KOPT-K1 (cell line): ENCODE measurements around the gene EEF1AKMT4.

Experiments used
- H3K27ac ChIP-seq: fragments of 200-600 bp; sonication (generic); 2 replicates; pipeline ENCODE4 v1.5.1; 2016; ENCODE audit warnings: antibody characterized with exemption, mild to moderate bottlenecking, low read depth, low read length; ENCODE audit not compliant: poor library complexity, severe bottlenecking
- H3K36me3 ChIP-seq: fragments of 200-600 bp; sonication (generic); 2 replicates; pipeline ENCODE4 v1.5.1; 2017; ENCODE audit warnings: antibody characterized with exemption, mild to moderate bottlenecking, low read length, moderate library complexity; ENCODE audit not compliant: insufficient read depth
- H3K9me3 ChIP-seq: fragments of 200-600 bp; sonication (generic); 2 replicates; pipeline ENCODE4 v1.5.1; 2017; ENCODE audit warnings: antibody characterized with exemption, low read length, mild to moderate bottlenecking; ENCODE audit not compliant: insufficient read depth, poor library complexity, severe bottlenecking

The EEF1AKMT4 gene

DNA sequence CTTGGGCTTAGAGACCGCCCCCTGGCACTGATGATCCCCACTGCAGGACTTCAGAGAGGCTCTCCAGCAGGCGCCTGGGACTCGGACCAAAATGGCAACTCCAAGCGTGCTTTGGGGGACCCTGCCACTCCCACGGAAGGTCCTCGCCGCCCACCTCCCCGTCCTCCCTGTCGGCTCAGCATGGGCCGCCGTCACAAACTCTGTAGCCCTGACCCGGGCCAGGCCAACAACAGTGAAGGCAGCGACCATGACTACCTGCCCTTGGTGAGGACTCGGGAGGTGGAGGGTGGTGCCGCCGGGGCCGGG is 8.4 kb upstream of the EEF1AKMT4 start:
- H3K36me3 ChIP-seq: peaks cover 49% of the 10 kb centered on the region
- no peaks in the 10 kb centered on the region for H3K9me3 ChIP-seq
- no peak overlapping the region for H3K27ac ChIP-seq

DNA sequence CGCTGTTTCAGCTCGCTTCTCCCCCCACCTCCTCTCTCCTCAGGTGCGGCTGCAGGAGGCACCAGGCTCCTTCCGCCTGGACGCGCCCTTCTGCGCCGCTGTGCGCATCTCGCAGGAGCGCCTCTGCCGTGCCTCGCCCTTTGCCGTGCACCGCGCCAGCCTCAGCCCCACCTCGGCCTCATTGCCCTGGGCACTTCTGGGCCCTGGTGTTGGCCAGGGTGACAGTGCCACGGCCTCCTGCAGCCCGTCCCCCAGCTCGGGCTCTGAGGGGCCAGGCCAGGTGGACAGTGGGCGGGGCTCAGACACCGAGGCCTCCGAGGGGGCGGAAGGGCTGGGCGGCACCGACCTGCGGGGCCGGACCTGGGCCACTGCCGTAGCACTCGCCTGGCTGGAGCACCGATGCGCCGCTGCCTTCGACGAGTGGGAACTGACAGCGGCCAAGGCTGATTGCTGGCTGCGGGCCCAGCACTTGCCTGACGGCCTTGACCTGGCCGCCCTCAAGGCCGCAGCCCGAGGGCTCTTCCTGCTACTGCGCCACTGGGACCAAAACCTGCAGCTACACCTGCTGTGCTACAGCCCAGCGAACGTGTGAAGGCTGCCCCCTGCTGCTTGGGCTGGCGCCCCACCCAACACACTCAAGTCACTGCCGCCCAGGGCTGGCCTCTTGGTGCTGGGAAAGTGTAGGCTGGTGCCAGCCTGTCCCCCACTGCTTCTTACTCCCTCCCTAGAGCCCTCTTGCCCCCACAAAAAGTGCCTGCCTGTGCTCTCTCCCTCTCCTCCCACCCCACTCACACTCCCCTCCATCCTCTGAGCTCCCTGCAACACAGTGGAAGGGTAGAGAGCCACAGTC is 7.8 kb upstream of the EEF1AKMT4 start:
- Histone ChIP-seq H3K36me3 (peaks cover 51% of the 10 kb centered on the region), H3K27ac (no peak overlapping the region), H3K9me3 (no peaks in the 10 kb centered on the region)

DNA sequence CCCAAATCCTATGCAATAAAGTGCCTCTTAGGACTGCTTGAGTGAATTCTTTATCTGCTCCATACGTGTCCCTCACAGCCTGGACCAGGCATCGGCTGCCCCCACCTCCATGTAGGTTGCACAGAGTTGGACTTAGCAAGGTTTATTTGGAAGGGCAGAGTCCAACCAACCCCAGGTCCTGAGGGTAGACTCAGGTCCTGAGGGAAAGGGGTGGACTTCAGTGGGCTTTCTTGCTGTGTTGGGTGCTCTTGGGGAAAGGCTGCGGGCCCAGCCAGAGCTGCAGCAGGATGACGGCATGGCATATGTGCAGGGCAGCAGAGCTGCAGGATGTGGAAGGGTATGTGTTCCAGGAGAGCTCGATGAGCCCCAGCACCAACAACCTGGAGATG is 7.2 kb upstream of the EEF1AKMT4 start:
- no peaks in the 10 kb centered on the region for H3K9me3 ChIP-seq
- peaks cover 51% of the 10 kb centered on the region for H3K36me3 ChIP-seq
- no peak overlapping the region for H3K27ac ChIP-seq

DNA sequence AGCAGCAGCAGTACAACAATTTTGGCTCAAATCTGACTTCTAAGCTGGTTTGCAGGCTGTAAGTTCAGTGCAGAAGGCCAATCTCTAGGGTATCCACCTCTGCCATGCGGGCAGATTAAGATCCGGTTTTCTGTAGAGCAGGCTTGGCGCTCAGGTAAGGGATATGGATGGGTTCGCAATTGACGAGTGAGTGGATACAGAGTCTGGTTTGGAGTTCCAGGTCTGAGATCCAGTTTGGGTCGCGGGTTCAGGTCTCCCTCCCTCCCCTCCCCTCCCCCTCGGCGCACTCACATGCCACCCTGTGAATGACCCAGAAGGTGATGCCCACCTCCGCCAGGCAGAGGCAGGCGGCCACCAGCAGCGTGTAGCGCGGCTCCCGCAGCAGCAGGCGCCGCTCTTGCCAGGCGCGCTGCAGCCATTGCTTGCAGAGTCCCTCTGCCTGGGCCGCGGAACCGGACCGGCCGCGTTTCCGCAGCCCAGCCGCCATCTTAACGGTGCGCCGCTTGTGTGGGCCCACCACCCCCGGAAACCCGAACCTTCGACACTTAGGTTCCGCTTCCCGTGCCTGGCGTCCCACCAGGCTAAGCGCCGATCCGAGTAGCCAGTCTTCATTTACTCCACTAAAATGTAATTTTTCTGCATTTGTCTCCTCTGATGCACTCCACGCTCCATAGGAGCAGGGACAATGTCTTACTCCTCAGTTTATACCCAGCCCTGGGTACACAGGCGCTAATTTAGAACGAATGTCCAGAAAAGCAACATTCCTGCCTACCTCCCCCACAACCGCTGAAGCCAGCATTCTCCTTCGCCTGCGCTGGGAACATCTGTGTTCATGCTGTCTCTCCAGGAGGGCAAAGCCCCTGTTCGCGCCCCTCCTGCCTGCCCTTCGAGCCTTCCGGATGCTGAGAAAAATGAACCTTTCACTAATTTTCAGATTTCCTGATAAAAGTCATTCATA is 739 bp upstream of the EEF1AKMT4 start, which contains the start of gene ALG3:
Gene ALG3 (minus strand): TSS at position 509 of the 958 bp plus-strand sequence. CDS start 22 bp downstream, at position 487.
- H3K36me3 ChIP-seq: peaks cover 26% of the 10 kb centered on the region
- no peaks in the 10 kb centered on the region for H3K9me3 ChIP-seq
- peak within 1 kb of the TSS; percentile 79 for H3K27ac ChIP-seq

DNA sequence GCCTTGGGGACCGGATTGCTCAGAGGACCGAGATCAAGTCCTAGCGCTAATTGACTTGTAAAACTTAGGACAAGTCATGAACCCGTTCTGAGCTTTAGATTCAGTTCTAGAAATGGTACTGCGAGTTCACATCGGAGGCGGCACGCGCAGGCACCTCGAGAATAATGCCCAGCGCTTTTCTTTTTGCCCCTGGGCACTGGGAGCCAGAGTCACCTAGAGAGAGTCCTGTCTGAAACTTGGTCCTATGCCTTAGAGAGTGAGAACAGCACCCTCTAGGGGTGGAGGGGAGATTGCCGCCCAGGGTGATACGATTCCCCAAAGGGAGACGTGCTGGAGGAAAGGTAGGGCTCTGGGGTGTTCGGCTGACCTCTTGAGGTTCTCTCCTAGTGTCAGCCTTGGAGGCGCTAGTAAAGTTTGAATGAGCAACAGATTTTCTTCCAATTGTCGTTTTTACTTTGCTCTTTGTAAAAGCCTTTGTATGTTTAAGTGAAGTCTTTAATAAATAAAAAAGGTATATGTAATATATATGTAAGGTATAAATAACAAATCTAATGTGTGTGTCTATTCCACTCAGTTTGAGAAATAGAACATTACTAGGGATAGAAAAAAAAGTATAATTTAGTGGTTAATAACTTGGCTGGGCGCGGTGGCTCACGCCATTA is 826 bp downstream of the EEF1AKMT4 start:
- Histone ChIP-seq H3K36me3 (peaks cover 10% of the 10 kb centered on the region), H3K9me3 (no peaks in the 10 kb centered on the region), H3K27ac (peak overlapping the region; percentile 79)

DNA sequence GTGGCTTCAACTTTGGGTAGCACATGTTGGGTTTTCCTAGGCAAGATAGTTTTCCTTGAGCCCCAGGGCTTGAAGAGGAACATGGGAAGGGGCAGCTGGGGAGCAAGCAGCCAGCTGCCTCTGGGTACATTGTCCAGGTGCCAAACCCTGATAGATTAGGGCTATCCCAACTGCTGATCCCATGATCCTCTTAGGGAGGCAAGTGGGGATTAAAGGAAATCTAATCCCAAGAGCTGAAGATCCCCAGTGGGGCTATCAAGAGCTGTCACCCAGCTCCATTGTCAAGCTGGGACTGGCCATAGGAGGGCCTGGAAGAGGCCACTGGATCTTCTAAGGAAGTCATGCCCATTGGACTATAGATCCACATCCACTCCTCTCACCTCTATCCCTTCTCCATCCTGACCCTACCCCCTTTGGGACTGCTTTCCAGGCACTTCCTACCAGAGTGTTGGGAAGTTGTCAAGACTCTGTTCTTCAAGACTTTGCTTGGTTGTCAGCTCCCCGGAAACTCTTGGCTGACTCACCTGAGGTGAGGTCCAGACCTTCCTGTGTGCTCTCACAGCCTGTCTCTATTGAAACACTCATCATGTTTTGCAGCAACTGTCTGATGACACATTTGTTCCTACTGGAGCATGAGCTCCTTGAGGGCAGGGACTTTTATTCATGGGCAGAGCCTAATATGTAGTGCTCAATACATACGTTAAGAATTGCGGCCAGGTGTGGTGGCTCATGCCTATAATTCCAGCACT is 6.0 kb downstream of the EEF1AKMT4 start:
- Histone ChIP-seq H3K27ac (no peak overlapping the region), H3K9me3 (no peaks in the 10 kb centered on the region)

DNA sequence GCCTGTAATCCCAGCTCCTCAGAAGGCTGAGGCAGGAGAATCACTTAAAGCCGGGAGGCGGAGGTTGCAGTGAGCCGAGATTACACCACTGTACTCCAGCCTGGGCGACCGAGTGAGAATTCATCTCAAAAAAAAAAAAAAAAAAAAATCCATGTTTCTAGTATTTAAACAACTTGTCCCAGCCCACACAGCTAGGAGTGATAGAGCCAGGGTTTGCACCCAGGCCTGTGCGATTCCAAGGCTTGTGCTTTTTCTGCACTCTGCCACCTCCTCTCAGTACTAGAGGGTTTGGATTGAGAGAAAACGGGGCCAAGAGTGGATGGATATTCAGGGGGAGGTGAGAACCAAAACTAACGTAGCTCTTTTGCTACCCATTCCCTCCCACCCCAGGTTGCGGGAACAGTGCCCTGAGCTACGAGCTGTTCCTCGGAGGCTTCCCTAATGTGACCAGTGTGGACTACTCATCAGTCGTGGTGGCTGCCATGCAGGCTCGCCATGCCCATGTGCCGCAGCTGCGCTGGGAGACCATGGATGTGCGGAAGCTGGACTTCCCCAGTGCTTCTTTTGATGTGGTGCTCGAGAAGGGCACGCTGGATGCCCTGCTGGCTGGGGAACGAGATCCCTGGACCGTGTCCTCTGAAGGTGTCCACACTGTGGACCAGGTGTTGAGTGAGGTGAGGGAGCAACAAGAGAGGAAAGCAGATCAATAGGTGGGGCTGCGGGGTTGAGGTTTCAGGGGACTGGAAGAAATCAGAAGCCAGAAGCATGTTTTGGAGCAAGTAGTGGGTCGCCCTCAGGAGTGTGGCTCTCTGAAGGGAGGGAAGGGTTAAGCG is 7.8 kb downstream of the EEF1AKMT4 start:
- no peaks in the 10 kb centered on the region for H3K9me3 ChIP-seq
- no peak overlapping the region for H3K27ac ChIP-seq
- H3K36me3 ChIP-seq: no peaks in the 10 kb centered on the region

More for the DNA sequence above, 6.0 kb downstream of the EEF1AKMT4 start:
- H3K36me3 ChIP-seq: no peaks in the 10 kb centered on the region

DNA sequence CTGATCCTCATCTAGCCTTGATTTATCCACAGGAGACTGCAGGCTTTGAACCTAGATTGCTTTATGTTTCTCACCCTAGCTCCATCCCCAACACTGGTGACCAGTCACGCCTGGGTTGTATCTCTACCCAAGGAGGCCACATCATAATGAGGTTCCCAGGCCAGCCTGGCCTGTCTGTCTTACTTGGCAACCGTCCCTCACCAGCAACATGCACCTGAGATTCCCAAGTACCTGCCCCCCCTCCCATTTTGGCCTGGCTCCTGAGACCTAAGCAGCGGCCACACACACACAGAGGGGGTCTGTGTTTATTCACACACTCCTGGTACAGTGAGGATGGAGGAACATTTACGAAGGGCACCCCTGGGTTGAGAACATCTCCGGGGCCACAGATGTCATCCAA is 9.5 kb downstream of the EEF1AKMT4 start:
- Histone ChIP-seq H3K9me3 (no peaks in the 10 kb centered on the region), H3K36me3 (no peaks in the 10 kb centered on the region), H3K27ac (no peak overlapping the region)

DNA sequence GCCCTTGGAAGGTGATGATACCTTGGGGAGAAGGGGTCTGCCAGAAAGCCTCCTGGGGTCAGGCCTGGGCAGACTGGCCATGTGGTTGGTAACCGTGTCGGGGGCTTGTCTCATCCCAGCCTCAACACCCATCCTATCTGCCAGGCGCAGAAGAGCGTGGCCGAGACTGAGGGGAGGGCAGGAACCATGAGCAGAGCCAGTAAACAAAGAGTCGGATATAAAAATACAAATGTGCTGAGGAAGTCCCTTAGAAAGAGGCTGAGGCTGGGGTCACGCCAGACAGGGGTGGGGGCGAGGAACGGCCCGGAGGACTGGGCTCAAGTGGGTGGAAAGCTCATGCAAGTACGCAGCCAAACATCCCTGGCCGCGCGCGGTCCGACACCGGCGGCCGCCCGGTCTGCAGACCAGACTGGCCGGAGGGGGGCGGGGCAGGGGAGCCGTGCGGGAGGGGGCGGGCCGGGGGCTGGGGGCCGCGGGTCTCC is 10.0 kb downstream of the EEF1AKMT4 start:
- H3K27ac ChIP-seq: no peak overlapping the region
- H3K36me3 ChIP-seq: no peaks in the 10 kb centered on the region
- no peaks in the 10 kb centered on the region for H3K9me3 ChIP-seq

DNA sequence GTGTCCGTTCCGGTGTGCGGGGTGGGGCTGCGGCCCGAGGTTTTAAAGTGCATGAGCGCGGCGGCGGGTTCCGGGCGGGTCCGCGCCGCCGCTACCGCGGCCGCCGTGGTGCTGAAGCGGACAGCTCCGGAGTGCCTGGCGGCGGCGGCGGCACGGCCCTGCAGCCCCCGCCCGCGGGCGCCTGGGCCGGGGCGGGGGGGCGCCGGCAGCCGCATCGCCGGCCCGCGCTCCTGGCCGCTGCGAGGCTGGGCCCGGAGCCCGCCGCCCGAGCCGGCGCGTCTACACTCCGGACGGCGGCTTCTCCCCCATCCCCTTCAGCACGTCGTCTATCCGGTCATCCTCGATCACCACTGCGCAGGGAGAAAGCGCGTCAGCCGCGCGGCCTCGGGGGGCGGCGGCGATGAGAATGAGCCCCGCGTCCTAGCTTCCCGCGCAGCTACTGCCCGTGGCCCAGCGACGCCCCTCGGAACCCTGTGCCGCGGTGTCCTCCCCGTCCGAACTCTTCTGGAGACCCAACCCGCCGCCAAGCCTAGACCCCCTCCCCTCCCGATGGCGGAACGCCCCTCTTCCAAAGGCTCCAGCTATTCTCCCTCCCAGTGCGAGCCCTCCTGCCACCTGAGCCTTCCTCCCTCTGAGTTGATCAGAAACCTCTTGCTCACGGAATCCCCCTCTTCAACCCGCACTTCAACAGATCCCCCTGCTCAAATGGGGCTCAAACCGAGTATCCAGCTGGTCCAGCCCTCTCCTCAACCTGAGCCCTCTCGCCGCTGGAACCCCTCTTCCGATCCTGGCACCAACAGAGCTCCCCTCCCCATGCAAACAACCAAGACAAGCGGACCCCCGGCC is 10.6 kb downstream of the EEF1AKMT4 start:
- Histone ChIP-seq H3K9me3 (no peaks in the 10 kb centered on the region), H3K36me3 (no peaks in the 10 kb centered on the region), H3K27ac (no peak overlapping the region)

DNA sequence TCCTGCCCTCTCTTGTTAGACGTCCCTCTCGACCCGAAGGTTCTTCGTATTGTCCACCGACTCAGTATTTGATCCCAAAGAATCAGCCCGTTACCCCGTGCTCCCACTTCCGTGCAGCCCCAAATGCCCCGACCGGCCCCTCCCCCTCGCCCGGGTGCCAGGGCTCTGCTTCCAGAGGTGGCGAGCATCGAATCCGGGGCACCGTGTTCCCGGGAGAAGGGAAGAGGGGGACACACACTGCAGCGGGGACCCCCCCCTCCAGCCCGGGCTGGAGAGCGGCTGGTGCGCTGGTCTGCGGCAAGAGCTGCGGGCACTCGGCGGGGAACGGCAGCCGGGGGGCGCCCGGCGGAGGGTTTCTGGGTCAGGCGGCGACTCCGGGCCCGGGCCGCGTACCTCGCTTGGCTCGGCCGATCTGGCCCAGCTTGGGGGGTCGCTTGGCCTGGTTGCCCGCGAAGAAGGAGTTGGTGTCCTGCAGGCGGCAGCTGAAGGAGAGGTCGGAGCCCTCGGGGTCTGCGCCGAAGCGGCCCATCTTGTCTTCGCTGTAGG is 11.3 kb downstream of the EEF1AKMT4 start:
- H3K9me3 ChIP-seq: no peaks in the 10 kb centered on the region
- no peaks in the 10 kb centered on the region for H3K36me3 ChIP-seq
- no peak overlapping the region for H3K27ac ChIP-seq

DNA sequence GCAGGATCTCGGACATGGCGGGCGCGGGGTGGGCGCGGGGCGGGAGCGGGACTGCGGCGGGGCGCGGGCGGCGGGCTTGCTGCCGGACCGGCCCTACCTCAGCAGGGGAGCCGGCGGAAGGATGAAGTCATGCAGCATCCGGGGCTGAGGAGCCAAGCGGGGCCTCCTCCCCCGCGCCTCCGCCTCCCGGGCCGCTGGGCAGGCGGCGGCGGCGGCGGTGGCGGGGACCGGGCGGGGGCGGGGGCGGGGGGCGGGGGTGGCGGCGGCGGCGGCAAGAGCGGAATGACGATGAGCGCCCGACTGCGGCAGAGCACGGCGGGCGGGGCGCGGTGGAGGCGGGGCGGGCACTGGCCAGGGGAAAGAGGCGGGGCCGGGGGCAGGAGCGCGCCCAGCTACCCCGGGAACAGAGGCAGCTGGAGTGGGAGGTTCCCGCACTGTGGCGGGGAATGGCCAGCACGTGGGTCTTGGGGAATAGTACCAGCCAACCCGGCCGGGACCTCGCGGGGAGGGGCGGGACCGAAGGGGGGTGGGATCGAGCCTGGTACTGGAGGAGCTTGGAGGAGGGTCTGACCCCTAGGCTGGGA is 11.9 kb downstream of the EEF1AKMT4 start, which contains the start of gene CAMK2N2:
Gene CAMK2N2 (minus strand): TSS at position 284 of the 584 bp plus-strand sequence. CDS start 268 bp downstream, at position 16.
- H3K27ac ChIP-seq: no peak within 1 kb of the TSS

More for the DNA sequence above, 11.9 kb downstream of the EEF1AKMT4 start, which contains the start of gene CAMK2N2:
- no peaks in the 10 kb centered on the region for H3K9me3 ChIP-seq
- no peaks in the 10 kb centered on the region for H3K36me3 ChIP-seq
